Measurements from ENCODE around the gene GLYATL3. TPM values are rescaled to one million over a fixed set of nuclear protein-coding genes. Genes with fewer than 3 reads are reported as not detected.
A peak's percentile ranks its signal among the peaks of the same experiment; 100 is the strongest.

Gene GLYATL3
- total RNA-seq, 2 experiments from 2014 or later = not detected

DNA sequence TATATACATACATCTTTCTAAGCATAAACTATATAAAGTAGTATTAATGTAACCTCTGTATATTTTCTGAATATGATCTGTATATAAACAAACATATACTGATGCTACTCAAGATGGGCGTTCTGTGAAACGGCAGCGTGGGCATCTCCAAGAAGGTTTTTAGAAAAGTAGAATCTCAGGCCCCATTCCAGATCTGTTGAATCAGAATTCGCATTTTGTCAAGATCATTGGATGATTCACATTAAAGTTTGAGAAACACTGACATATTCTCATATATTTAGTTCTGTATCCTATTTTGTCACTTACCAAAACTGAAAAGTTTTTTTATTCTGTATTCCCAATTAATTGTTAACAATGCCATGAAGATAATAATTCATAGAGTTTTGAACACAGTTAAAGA is 56.2 kb downstream of the GLYATL3 start:
- CTCF ChIA-PET = no interaction called here
- Mint-ChIP-seq H3K9me3 (no peaks in the 10 kb centered on the region), H3K27me3 (peaks cover 16% of the 10 kb centered on the region), H3K4me1 (ENCODE audit: low read depth) (peaks cover 14% of the 10 kb centered on the region), H3K4me3 (no peak overlapping the region), H3K27ac (no peak overlapping the region), H3K36me3 (ENCODE audit: low read depth) (no peaks in the 10 kb centered on the region)
- POLR2A ChIA-PET = no interaction called here
- ATAC-seq (no peak), DNase-seq (no peak)
- TF ChIP-seq, protein P1, sequence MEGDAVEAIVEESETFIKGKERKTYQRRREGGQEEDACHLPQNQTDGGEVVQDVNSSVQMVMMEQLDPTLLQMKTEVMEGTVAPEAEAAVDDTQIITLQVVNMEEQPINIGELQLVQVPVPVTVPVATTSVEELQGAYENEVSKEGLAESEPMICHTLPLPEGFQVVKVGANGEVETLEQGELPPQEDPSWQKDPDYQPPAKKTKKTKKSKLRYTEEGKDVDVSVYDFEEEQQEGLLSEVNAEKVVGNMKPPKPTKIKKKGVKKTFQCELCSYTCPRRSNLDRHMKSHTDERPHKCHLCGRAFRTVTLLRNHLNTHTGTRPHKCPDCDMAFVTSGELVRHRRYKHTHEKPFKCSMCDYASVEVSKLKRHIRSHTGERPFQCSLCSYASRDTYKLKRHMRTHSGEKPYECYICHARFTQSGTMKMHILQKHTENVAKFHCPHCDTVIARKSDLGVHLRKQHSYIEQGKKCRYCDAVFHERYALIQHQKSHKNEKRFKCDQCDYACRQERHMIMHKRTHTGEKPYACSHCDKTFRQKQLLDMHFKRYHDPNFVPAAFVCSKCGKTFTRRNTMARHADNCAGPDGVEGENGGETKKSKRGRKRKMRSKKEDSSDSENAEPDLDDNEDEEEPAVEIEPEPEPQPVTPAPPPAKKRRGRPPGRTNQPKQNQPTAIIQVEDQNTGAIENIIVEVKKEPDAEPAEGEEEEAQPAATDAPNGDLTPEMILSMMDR (IDR thresholded peaks at IDR 0.05) = no peak
- intact Hi-C loops (cut with micrococcal nuclease) = no loop called here

DNA sequence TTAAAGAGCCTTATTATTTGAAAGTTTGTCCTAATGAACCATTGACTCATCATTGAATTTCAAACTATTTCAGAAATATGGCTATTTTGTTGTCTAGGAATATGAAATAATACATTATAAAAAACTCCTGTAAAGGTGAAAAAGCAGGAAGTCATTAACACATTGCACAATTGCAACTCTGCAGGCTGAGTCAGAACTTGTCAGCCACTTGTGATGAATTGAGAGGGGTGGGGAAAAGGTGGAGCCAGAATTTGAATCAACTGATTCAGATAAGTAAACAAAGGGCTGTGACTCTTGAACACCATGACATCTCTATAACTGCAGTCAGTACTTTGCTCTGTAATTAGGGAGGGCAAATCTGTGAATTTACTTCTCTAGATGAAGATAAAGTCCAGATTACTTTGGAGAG is 56.7 kb downstream of the GLYATL3 start:
- peak; percentile 47 for ATAC-seq
- intact Hi-C loops (cut with micrococcal nuclease) = no loop called here
- POLR2A ChIA-PET = no interaction called here
- H3K27me3 Mint-ChIP-seq = peaks cover 11% of the 10 kb centered on the region
- TF ChIP-seq, protein P1 (IDR thresholded peaks at IDR 0.05) = no peak
- peaks cover 10% of the 10 kb centered on the region for H3K4me1 Mint-ChIP-seq (ENCODE audit: low read depth)
- CTCF ChIA-PET = no interaction called here
- H3K27ac Mint-ChIP-seq = no peak overlapping the region
- H3K36me3 Mint-ChIP-seq (ENCODE audit: low read depth) = no peaks in the 10 kb centered on the region
- no peak for DNase-seq
- no peak overlapping the region for H3K4me3 Mint-ChIP-seq
- no peaks in the 10 kb centered on the region for H3K9me3 Mint-ChIP-seq

DNA sequence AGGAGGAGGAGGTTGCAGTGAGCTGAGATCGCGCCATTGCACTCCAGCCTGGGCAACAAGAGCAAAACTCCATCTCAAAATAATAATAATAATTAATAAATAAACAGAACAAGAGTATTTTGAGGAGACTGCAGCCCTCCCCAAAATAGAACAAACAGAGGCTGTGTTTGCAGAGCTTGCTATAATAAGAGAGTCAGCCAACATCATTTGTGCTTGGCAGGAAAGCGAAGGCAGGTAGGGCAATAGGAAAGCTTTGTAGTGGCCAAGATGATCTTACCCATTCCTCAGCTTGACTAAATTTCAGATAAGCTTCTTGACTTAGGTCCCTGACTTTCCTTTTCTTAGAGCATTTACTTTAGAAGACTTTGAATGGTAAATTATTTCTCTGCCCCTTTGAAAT is 57.5 kb downstream of the GLYATL3 start:
- intact Hi-C loops (cut with micrococcal nuclease) = no loop called here
- Mint-ChIP-seq H3K4me3 (no peak overlapping the region), H3K27me3 (peaks cover 6% of the 10 kb centered on the region), H3K4me1 (ENCODE audit: low read depth) (peaks cover 4% of the 10 kb centered on the region), H3K36me3 (ENCODE audit: low read depth) (no peaks in the 10 kb centered on the region), H3K27ac (no peak overlapping the region), H3K9me3 (no peaks in the 10 kb centered on the region)
- TF ChIP-seq, protein P1 (IDR thresholded peaks at IDR 0.05) = no peak
- no peak for ATAC-seq
- CTCF ChIA-PET = interaction anchor here (0.9 to 1.5 kb wide), 3 partner anchors 25 to 50 kb away, joined by 3 to 5 read pairs (median 4); no protein-coding TSS in a partner anchor
- DNase-seq = no peak
- POLR2A ChIA-PET = no interaction called here

DNA sequence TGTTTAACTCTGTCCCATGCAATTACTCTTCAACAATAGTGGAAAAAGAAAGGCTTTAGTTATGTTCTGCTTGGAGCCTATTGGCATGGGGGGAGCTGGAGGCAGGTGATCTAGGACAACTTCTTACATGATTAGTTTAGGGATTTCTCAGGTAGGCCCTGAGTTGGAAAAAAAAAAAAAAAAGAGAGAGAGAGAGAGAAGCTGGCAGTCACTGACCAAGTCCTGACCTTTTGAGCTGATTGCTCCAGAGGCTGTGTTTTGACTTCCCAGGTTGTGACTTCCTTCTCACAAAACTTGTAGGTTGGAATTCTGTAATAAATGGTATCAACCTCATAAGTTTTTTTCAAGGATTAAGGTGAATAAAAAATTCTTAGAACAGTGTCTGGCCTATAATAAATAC is 58.5 kb downstream of the GLYATL3 start:
- no peak for ATAC-seq
- Mint-ChIP-seq H3K9me3 (no peaks in the 10 kb centered on the region), H3K27me3 (peaks cover 6% of the 10 kb centered on the region), H3K4me3 (no peak overlapping the region), H3K36me3 (ENCODE audit: low read depth) (no peaks in the 10 kb centered on the region), H3K27ac (no peak overlapping the region), H3K4me1 (ENCODE audit: low read depth) (peaks cover 4% of the 10 kb centered on the region)
- DNase-seq = no peak
- intact Hi-C loops (cut with micrococcal nuclease) = no loop called here
- ChIA-PET POLR2A (no interaction called here), CTCF (interaction anchor here (1.2 to 1.5 kb wide), 2 partner anchors 26 to 49 kb away, joined by 4 to 5 read pairs; no protein-coding TSS in a partner anchor)
- TF ChIP-seq, protein P1 (IDR thresholded peaks at IDR 0.05) = no peak

DNA sequence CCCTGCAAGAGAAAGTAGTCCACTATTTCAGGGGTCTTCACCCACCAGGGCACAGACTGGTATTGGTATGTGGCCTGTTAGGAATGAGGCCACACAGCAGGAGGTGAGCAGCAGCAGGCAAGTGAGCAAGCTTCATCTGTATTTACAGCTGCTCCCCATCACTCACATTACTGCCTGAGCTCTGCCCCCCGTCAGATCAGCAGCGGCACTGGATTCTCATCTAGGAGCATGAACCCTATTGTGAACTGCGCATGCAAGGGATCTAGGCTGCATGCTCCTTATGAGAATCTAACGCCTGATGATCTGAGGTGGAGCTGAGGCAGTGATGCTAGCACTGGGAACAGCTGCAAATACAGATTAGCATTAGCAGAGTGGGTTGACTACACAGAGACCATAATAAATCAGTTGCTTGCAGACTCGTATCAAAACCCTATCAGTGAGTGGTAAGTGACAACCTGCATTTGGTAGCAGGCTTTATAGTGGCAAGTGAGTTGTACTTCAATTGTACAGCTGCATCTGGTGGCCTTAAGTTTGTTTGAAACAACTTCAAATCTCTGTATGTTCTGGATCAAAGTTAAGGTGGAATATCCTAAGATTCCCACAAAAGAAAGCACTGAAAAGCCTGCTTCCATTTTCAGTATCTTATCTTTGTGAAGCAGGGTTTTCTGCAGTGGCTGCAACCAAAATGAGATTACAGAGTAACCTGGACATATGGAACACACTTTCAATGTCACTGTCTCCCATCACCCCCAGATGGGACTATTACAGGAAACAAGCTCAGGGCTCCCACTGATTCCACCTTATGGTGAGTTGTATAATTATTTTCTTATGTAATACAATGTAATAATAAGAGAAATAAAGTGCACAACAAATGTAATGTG is 63.5 kb downstream of the GLYATL3 start:
- DNase-seq = no peak
- CTCF ChIA-PET = interaction anchor here (0.8 to 1.4 kb wide), 3 partner anchors 22 to 31 kb away, joined by 3 read pairs; no protein-coding TSS in a partner anchor
- peaks cover 14% of the 10 kb centered on the region for H3K27me3 Mint-ChIP-seq
- H3K4me3 Mint-ChIP-seq = no peak overlapping the region
- H3K27ac Mint-ChIP-seq = no peak overlapping the region
- peaks cover 4% of the 10 kb centered on the region for H3K9me3 Mint-ChIP-seq
- TF ChIP-seq, protein P1 (IDR thresholded peaks at IDR 0.05) = no peak
- H3K4me1 Mint-ChIP-seq (ENCODE audit: low read depth) = no peaks in the 10 kb centered on the region
- intact Hi-C loops (cut with micrococcal nuclease) = no loop called here
- POLR2A ChIA-PET = interaction anchor here (0.5 kb wide), 1 partner anchor 11 kb away, joined by 3 read pairs; no protein-coding TSS in a partner anchor
- ATAC-seq = no peak
- H3K36me3 Mint-ChIP-seq (ENCODE audit: low read depth) = no peaks in the 10 kb centered on the region
